Measurements from ENCODE around the gene CLDN5. TPM values are rescaled to one million over a fixed set of nuclear protein-coding genes. Genes with fewer than 3 reads are reported as not detected.

Gene CLDN5
- total RNA-seq, 1 experiment from 2014 or later: not detected

DNA sequence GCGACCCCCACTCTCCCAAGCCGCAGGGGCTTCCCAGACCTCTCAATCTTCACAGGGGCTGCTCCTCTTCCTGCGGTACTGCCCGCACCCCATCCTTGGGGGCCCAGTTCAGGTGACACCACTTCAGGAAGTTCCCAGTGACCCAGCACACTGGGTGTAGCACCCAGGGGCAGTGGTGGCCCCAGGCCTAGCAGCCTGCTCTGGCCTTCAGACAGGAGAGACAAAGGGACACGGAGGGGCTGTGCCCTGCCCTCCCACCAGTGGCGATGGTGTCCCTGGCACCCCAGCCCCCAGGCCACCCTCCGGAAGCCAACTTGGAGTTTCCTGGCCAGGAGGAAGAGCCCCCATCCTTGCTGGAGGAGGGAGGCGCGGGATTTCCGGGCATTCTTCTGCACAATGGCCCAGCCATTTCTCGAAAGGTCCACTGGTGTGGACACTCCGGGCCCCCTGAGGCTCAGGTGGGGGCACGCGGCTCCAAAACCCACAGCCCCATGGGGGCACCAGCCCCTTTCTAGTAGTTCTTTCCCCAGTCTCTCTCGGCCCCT, 978 bp upstream of the CLDN5 start:
- Histone ChIP-seq H3K9me3 (no peaks in the 10 kb centered on the region), H3K4me3 (ENCODE audit: low read depth, low read length) (no peak overlapping the region), H3K27me3 (replicated peaks; ENCODE audit: control insufficient read depth, insufficient read depth, low read length) (no peaks in the 10 kb centered on the region), H3K4me1 (no peaks in the 10 kb centered on the region), H3K36me3 (ENCODE audit: control insufficient read depth, insufficient read depth, low read length) (no peaks in the 10 kb centered on the region)
- peak in 1 of 2 experiments; percentile 26 for DNase-seq
- Mint-ChIP-seq H3K9me3 (ENCODE audit: unreplicated experiment) (no peaks in the 10 kb centered on the region), H3K4me1 (ENCODE audit: low read depth, unreplicated experiment) (no peaks in the 10 kb centered on the region), H3K27ac (ENCODE audit: unreplicated experiment) (no peak overlapping the region), H3K36me3 (ENCODE audit: insufficient read depth, unreplicated experiment) (peaks cover 8% of the 10 kb centered on the region), H3K27me3 (ENCODE audit: insufficient read depth, unreplicated experiment) (no peaks in the 10 kb centered on the region), H3K4me3 (ENCODE audit: unreplicated experiment) (no peak overlapping the region)
- ChIA-PET POLR2A (no interaction called here), CTCF (no interaction called here)
- intact Hi-C loops (cut with micrococcal nuclease; ENCODE audit: unreplicated experiment): no loop called here
- TF ChIP-seq, protein P1, sequence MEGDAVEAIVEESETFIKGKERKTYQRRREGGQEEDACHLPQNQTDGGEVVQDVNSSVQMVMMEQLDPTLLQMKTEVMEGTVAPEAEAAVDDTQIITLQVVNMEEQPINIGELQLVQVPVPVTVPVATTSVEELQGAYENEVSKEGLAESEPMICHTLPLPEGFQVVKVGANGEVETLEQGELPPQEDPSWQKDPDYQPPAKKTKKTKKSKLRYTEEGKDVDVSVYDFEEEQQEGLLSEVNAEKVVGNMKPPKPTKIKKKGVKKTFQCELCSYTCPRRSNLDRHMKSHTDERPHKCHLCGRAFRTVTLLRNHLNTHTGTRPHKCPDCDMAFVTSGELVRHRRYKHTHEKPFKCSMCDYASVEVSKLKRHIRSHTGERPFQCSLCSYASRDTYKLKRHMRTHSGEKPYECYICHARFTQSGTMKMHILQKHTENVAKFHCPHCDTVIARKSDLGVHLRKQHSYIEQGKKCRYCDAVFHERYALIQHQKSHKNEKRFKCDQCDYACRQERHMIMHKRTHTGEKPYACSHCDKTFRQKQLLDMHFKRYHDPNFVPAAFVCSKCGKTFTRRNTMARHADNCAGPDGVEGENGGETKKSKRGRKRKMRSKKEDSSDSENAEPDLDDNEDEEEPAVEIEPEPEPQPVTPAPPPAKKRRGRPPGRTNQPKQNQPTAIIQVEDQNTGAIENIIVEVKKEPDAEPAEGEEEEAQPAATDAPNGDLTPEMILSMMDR (IDR thresholded peaks at IDR 0.05; ENCODE audit: insufficient read depth in 1 of 2, low read depth in 1 of 2, low read length in 1 of 2, severe bottlenecking in 1 of 2, unreplicated experiment in 1 of 2): no peak
- no TSS peak for BruUV-seq (replicated peaks)

GRCh38 chr22:19523240-19524169, 705 bp downstream of the CLDN5 start:
- no peaks in the 10 kb centered on the region for H3K27me3 ChIP-seq (replicated peaks; ENCODE audit: control insufficient read depth, insufficient read depth, low read length)
- BruUV-seq (replicated peaks): no TSS peak
- no peak overlapping the region for H3K4me3 ChIP-seq (ENCODE audit: low read depth, low read length)
- no peak overlapping the region for H3K4me3 Mint-ChIP-seq (ENCODE audit: unreplicated experiment)
- POLR2A ChIA-PET: interaction anchor here (0.6 kb wide), 1 partner anchor 44 kb away, joined by 3 read pairs; the partner anchor contains the start of gene CDC45
- H3K36me3 ChIP-seq (ENCODE audit: control insufficient read depth, insufficient read depth, low read length): no peaks in the 10 kb centered on the region
- peaks cover 8% of the 10 kb centered on the region for H3K36me3 Mint-ChIP-seq (ENCODE audit: insufficient read depth, unreplicated experiment)
- no peak for DNase-seq
- intact Hi-C loops (cut with micrococcal nuclease; ENCODE audit: unreplicated experiment): no loop called here
- no peaks in the 10 kb centered on the region for H3K27me3 Mint-ChIP-seq (ENCODE audit: insufficient read depth, unreplicated experiment)
- no peak overlapping the region for H3K27ac Mint-ChIP-seq (ENCODE audit: unreplicated experiment)
- H3K9me3 ChIP-seq: no peaks in the 10 kb centered on the region
- no peaks in the 10 kb centered on the region for H3K4me1 Mint-ChIP-seq (ENCODE audit: low read depth, unreplicated experiment)
- no peaks in the 10 kb centered on the region for H3K9me3 Mint-ChIP-seq (ENCODE audit: unreplicated experiment)
- TF ChIP-seq, protein P1 (IDR thresholded peaks at IDR 0.05; ENCODE audit: insufficient read depth in 1 of 2, low read depth in 1 of 2, low read length in 1 of 2, severe bottlenecking in 1 of 2, unreplicated experiment in 1 of 2): no peak
- CTCF ChIA-PET: no interaction called here
- no peaks in the 10 kb centered on the region for H3K4me1 ChIP-seq

DNA sequence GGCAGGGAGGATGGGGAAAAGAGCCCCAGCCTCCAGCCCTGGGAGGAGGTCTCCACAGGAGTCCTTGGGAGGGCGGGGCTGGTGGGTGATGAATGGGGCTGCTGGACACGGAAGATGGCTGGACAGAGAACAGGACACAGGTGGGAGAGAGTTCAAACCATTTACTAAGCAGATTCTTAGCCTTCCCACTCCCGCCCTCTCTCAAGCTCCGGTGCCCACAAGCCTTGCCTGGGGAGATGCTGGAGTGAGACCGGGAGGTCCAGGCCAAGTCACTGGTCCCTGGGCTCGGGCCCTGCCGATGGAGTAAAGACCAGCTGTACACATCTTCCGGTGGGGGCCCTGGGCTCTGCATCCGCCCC, 1.4 kb downstream of the CLDN5 start:
- no TSS peak for BruUV-seq (replicated peaks)
- no peaks in the 10 kb centered on the region for H3K9me3 ChIP-seq
- no peak overlapping the region for H3K4me3 ChIP-seq (ENCODE audit: low read depth, low read length)
- ChIA-PET CTCF (no interaction called here), POLR2A (interaction anchor here (0.6 kb wide), 1 partner anchor 43 kb away, joined by 3 read pairs; the partner anchor contains the start of gene CDC45)
- intact Hi-C loops (cut with micrococcal nuclease; ENCODE audit: unreplicated experiment): no loop called here
- H3K27me3 ChIP-seq (replicated peaks; ENCODE audit: control insufficient read depth, insufficient read depth, low read length): no peaks in the 10 kb centered on the region
- H3K4me1 ChIP-seq: no peaks in the 10 kb centered on the region
- H3K4me3 Mint-ChIP-seq (ENCODE audit: unreplicated experiment): no peak overlapping the region
- H3K27me3 Mint-ChIP-seq (ENCODE audit: insufficient read depth, unreplicated experiment): no peaks in the 10 kb centered on the region
- no peaks in the 10 kb centered on the region for H3K9me3 Mint-ChIP-seq (ENCODE audit: unreplicated experiment)
- H3K4me1 Mint-ChIP-seq (ENCODE audit: low read depth, unreplicated experiment): no peaks in the 10 kb centered on the region
- TF ChIP-seq, protein P1 (IDR thresholded peaks at IDR 0.05; ENCODE audit: insufficient read depth in 1 of 2, low read depth in 1 of 2, low read length in 1 of 2, severe bottlenecking in 1 of 2, unreplicated experiment in 1 of 2): no peak
- DNase-seq: no peak
- no peaks in the 10 kb centered on the region for H3K36me3 ChIP-seq (ENCODE audit: control insufficient read depth, insufficient read depth, low read length)
- no peak overlapping the region for H3K27ac Mint-ChIP-seq (ENCODE audit: unreplicated experiment)
- H3K36me3 Mint-ChIP-seq (ENCODE audit: insufficient read depth, unreplicated experiment): peaks cover 10% of the 10 kb centered on the region

Data from Caco-2 (cell line).